Loucy (cell line): ENCODE data around the gene MRAP2.
"Not testable (repeated sequence)": the region's sequence is repeated elsewhere in the genome, so short reads cannot be mapped to it uniquely, and the experiment has no call there.

Experiments used
- H2AFZ ChIP-seq: fragments of 200-600 bp; sonication (generic); 2 replicates; pipeline ENCODE4 v1.6.0; 2016; ENCODE audit warnings: antibody characterized with exemption, mild to moderate bottlenecking, low read length, moderate library complexity
- H3F3A ChIP-seq: fragments of 200-600 bp; 2 replicates; pipeline ENCODE4 v1.6.0; 2016; ENCODE audit warnings: antibody characterized with exemption, low read depth, mild to moderate bottlenecking
- H3K27me3 ChIP-seq: fragments of 200-600 bp; sonication (generic); 2 replicates; pipeline ENCODE4 v1.6.1; 2014; ENCODE audit warnings: low read length, mild to moderate bottlenecking; ENCODE audit not compliant: insufficient read depth, poor library complexity, severe bottlenecking
- H3K36me3 ChIP-seq: fragments of 200-600 bp; sonication (generic); 2 replicates; pipeline ENCODE4 v1.6.1; 2016; ENCODE audit warnings: low read length; ENCODE audit not compliant: insufficient read depth
- H3K4me1 ChIP-seq: fragments of 200-600 bp; sonication (generic); 2 replicates; pipeline ENCODE4 v1.5.1; 2014; ENCODE audit warnings: low read length, mild to moderate bottlenecking; ENCODE audit not compliant: insufficient read depth, poor library complexity, severe bottlenecking
- H3K4me2 ChIP-seq: fragments of 200-600 bp; sonication (generic); 2 replicates; pipeline ENCODE4 v1.6.0; 2014; ENCODE audit warnings: antibody characterized with exemption, low read length, low read depth, mild to moderate bottlenecking; ENCODE audit not compliant: poor library complexity, severe bottlenecking
- H3K4me3 ChIP-seq: fragments of 200-600 bp; sonication (generic); 2 replicates; pipeline ENCODE4 v1.5.1; 2014; ENCODE audit warnings: low read length, mild to moderate bottlenecking, mixed read lengths; ENCODE audit not compliant: poor library complexity, severe bottlenecking
- H3K79me2 ChIP-seq: fragments of 200-600 bp; sonication (generic); 2 replicates; pipeline ENCODE4 v1.6.1; 2014; ENCODE audit warnings: low read length; ENCODE audit not compliant: insufficient read depth
- H3K9ac ChIP-seq: fragments of 200-600 bp; sonication (generic); 2 replicates; pipeline ENCODE4 v1.6.0; 2014; ENCODE audit warnings: mild to moderate bottlenecking, low read depth, low read length, moderate library complexity; ENCODE audit not compliant: poor library complexity, severe bottlenecking
- H3K9me2 ChIP-seq: fragments of 200-600 bp; sonication (generic); replicated peaks from 2 replicates; pipeline ENCODE4 v1.6.1; 2016; ENCODE audit warnings: low read depth, low read length, mixed read lengths
- H3K9me3 ChIP-seq: fragments of 200-600 bp; sonication (generic); 2 replicates; pipeline ENCODE4 v1.6.1; 2014; ENCODE audit warnings: mild to moderate bottlenecking, antibody characterized with exemption, low read length, low read depth; ENCODE audit not compliant: insufficient read depth
- H4K20me1 ChIP-seq: fragments of 200-600 bp; sonication (generic); 2 replicates; pipeline ENCODE4 v1.6.0; 2014; ENCODE audit warnings: antibody characterized with exemption, low read length, mild to moderate bottlenecking; ENCODE audit not compliant: insufficient read depth, poor library complexity, severe bottlenecking
- EZH2phosphoT487 ChIP-seq: fragments of 200-600 bp; IDR thresholded peaks from 2 replicates; pipeline ENCODE4 v1.6.1; 2018; ENCODE audit warnings: antibody characterized with exemption, mild to moderate bottlenecking, moderate library complexity, borderline replicate concordance
- TF ChIP-seq, protein P1 (sequence below): fragments of 200-600 bp; sonication (generic); conservative IDR thresholded peaks from 2 replicates; pipeline ENCODE4 v1.5.1; 2014; ENCODE audit warnings: mild to moderate bottlenecking, antibody characterized with exemption, low read length

The MRAP2 gene

DNA sequence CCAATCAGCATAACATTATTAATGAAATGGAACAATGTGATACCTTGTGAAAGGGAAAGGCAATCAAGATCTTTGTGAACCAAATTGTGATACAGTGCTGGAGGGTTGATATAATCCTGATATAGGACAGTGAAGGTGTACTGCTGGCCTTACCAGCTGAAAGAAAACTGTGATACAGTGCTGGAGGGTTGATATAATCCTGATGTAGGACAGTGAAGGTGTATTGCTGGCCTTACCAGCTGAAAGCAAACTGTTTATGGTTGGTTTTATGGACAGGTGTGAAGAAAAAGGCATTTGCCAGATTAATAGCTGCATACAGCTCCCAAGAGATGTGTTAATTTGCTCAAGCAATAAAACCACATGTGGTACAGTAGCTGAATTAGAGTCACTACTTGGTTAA lies 73.9 kb downstream of the MRAP2 start:
- Histone ChIP-seq H3K4me2 (no peak overlapping the region), H4K20me1 (no peaks in the 10 kb centered on the region), H3K27me3 (no peaks in the 10 kb centered on the region), H3K9me3 (peaks cover 2% of the 10 kb centered on the region; the same call in 1 of the 2 replicates), H3K9me2 (no peaks in the 10 kb centered on the region), H3K9ac (no peak overlapping the region), H3K79me2 (no peaks in the 10 kb centered on the region), H3F3A (no peaks in the 10 kb centered on the region), H3K4me3 (no peak overlapping the region), H3K36me3 (no peaks in the 10 kb centered on the region), H2AFZ (no peak overlapping the region), H3K4me1 (no peaks in the 10 kb centered on the region)
- TF ChIP-seq, protein P1, sequence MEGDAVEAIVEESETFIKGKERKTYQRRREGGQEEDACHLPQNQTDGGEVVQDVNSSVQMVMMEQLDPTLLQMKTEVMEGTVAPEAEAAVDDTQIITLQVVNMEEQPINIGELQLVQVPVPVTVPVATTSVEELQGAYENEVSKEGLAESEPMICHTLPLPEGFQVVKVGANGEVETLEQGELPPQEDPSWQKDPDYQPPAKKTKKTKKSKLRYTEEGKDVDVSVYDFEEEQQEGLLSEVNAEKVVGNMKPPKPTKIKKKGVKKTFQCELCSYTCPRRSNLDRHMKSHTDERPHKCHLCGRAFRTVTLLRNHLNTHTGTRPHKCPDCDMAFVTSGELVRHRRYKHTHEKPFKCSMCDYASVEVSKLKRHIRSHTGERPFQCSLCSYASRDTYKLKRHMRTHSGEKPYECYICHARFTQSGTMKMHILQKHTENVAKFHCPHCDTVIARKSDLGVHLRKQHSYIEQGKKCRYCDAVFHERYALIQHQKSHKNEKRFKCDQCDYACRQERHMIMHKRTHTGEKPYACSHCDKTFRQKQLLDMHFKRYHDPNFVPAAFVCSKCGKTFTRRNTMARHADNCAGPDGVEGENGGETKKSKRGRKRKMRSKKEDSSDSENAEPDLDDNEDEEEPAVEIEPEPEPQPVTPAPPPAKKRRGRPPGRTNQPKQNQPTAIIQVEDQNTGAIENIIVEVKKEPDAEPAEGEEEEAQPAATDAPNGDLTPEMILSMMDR: no peak
- no peak for TF ChIP-seq EZH2phosphoT487

DNA sequence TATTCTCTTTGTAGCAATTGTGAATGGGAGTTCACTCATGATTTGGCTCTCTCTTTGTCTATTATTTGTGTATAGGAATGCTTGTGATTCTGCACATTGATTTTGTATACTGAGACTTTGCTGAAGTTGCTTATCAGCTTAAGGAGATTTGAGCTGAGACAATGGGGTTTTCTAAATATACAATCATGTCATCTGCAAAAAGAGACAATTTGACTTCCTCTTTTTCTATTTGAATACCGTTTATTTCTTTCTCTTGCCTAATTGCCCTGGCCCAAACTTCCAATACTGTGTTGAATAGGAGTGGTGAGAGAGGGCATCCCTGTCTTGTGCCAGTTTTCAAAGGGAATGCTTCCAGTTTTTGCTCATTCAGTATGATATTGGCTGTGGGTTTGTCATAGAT lies 77.8 kb downstream of the MRAP2 start:
- H3K27me3 ChIP-seq, H3K9me3 ChIP-seq, H4K20me1 ChIP-seq, H3K36me3 ChIP-seq, H3K9ac ChIP-seq, H2AFZ ChIP-seq, H3K4me1 ChIP-seq, H3K79me2 ChIP-seq, H3K4me3 ChIP-seq, H3K9me2 ChIP-seq, H3F3A ChIP-seq, H3K4me2 ChIP-seq: not testable (repeated sequence)

DNA sequence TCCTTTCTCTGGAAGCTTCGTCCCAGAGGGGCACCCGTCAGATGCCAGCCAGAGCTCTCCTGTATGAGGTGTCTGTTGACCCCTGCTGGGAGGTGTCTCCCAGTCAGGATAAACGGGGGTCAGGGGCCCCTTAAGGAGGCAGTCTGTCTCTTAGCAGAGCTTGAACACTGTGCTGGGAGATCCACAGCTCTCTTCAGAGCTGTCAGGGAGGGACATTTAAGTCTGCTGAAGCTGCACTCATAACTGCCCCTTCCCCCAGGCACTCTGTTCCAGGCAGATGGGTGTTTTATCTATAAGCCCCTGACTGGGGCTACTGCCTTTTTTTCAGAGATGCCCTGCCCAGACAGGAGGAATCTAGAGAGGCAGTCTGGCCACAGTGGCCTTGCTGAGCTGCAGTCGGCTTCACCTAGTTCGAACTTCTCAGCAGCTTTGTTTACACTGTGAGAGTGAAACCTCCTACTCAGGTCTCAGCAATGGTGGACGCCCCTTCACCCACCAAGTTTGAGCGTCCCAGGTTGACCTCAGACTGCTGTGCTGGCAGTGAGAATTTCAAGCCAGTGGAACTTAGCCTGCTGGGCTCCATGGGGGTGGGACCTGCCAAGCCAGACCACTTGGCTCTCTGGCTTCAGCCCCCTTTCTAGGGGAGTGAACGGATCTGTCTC lies 81.5 kb downstream of the MRAP2 start:
- not testable (repeated sequence) for H4K20me1 ChIP-seq, H3K4me2 ChIP-seq, H3K79me2 ChIP-seq, H3K36me3 ChIP-seq, H2AFZ ChIP-seq, H3K9ac ChIP-seq, H3K4me3 ChIP-seq, H3K9me2 ChIP-seq, H3K4me1 ChIP-seq, H3K27me3 ChIP-seq, H3F3A ChIP-seq, H3K9me3 ChIP-seq

DNA sequence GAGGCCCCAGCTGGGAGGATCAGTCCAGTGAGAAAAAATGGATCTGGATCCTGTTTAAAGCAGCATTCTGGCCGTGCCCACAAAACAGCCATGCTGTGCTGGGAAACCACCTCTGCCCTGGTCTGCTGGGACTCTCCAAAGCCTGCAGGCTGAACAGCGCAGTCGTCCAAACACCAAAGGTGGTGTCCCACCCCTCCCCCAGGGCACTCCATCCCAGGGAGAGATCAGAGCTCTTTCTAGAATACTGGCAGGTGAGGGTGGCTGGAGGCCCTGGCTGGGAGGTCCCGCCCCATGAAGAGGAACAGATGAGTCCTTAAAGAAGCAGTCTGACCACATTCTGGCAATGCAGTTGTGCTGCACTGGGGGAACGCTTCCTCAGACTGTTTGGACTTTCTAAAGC lies 84.6 kb downstream of the MRAP2 start:
- H3K36me3 ChIP-seq: no peaks in the 10 kb centered on the region
- H3K4me3 ChIP-seq: no peak overlapping the region
- TF ChIP-seq EZH2phosphoT487: no peak
- TF ChIP-seq, protein P1: no peak
- no peak overlapping the region for H3K9ac ChIP-seq
- H4K20me1 ChIP-seq: no peaks in the 10 kb centered on the region
- no peak overlapping the region for H2AFZ ChIP-seq
- no peaks in the 10 kb centered on the region for H3K9me3 ChIP-seq
- no peaks in the 10 kb centered on the region for H3K79me2 ChIP-seq
- no peaks in the 10 kb centered on the region for H3K9me2 ChIP-seq
- H3K4me2 ChIP-seq: no peak overlapping the region
- no peaks in the 10 kb centered on the region for H3K27me3 ChIP-seq
- H3F3A ChIP-seq: no peaks in the 10 kb centered on the region
- no peaks in the 10 kb centered on the region for H3K4me1 ChIP-seq
